ENCODE results near the gene UNC5CL. TPM values are rescaled to one million over a fixed set of nuclear protein-coding genes. Genes with fewer than 3 reads are reported as not detected.
"Not testable (repeated sequence)": the region's sequence is repeated elsewhere in the genome, so short reads cannot be mapped to it uniquely, and the experiment has no call there.

The UNC5CL gene
- polyA plus RNA-seq, 4 donors, result 1.1 to 8.5 (median 6.1) TPM

- DNase-seq (ENCODE audit: low read depth in 4 of 4, low spot score in 3 of 4), result no peak
Observed at GRCh38 chr6:41011673-41012072, 27.3 kb downstream of the UNC5CL start.

GRCh38 chr6:41009669-41010068 lies 29.4 kb downstream of the UNC5CL start:
- no peak for DNase-seq (ENCODE audit: low read depth in 4 of 4, low spot score in 3 of 4)

- no peak for DNase-seq (ENCODE audit: low read depth in 4 of 4, low spot score in 3 of 4)
Observed at GRCh38 chr6:41008011-41008410, 31.0 kb downstream of the UNC5CL start.

GRCh38 chr6:41006980-41007379 lies 32.0 kb downstream of the UNC5CL start:
- DNase-seq (ENCODE audit: low read depth in 4 of 4, low spot score in 3 of 4), result not testable (repeated sequence)

GRCh38 chr6:41006217-41006616 lies 32.8 kb downstream of the UNC5CL start:
- DNase-seq (ENCODE audit: low read depth in 4 of 4, low spot score in 3 of 4), result not testable (repeated sequence)

GRCh38 chr6:41002168-41002567 lies 36.9 kb downstream of the UNC5CL start:
- DNase-seq (ENCODE audit: low read depth in 4 of 4, low spot score in 3 of 4), result no peak

GRCh38 chr6:41000248-41000647 lies 38.8 kb downstream of the UNC5CL start:
- DNase-seq (ENCODE audit: low read depth in 4 of 4, low spot score in 3 of 4), result no peak

GRCh38 chr6:40999569-40999968 lies 39.5 kb downstream of the UNC5CL start:
- no peak for DNase-seq (ENCODE audit: low read depth in 4 of 4, low spot score in 3 of 4)

GRCh38 chr6:40998661-40999060 lies 40.4 kb downstream of the UNC5CL start:
- no peak for DNase-seq (ENCODE audit: low read depth in 4 of 4, low spot score in 3 of 4)

GRCh38 chr6:40997234-40997957 lies 41.6 kb downstream of the UNC5CL start:
- no peak for DNase-seq (ENCODE audit: low read depth in 4 of 4, low spot score in 3 of 4)

GRCh38 chr6:40996591-40997233 lies 42.3 kb downstream of the UNC5CL start:
- peak in 2 of 4 donors; percentile 33 to 60 for DNase-seq (ENCODE audit: low read depth in 4 of 4, low spot score in 3 of 4)

GRCh38 chr6:40992746-40993145 lies 46.3 kb downstream of the UNC5CL start:
- DNase-seq (ENCODE audit: low read depth in 4 of 4, low spot score in 3 of 4), result peak in 1 of 4 donors; percentile 21

GRCh38 chr6:40990301-40990700 lies 48.7 kb downstream of the UNC5CL start:
- DNase-seq (ENCODE audit: low read depth in 4 of 4, low spot score in 3 of 4), result no peak

- no peak for DNase-seq (ENCODE audit: low read depth in 4 of 4, low spot score in 3 of 4)
Observed at GRCh38 chr6:40989204-40990169, 49.5 kb downstream of the UNC5CL start.

- no peak for DNase-seq (ENCODE audit: low read depth in 4 of 4, low spot score in 3 of 4)
Observed at GRCh38 chr6:40988634-40989033, 50.4 kb downstream of the UNC5CL start.

- DNase-seq (ENCODE audit: low read depth in 4 of 4, low spot score in 3 of 4), result peak in 1 of 4 donors; percentile 21
Observed at GRCh38 chr6:40986921-40987819, 51.9 kb downstream of the UNC5CL start.

- no peak for DNase-seq (ENCODE audit: low read depth in 4 of 4, low spot score in 3 of 4)
Observed at GRCh38 chr6:40986364-40986763, 52.7 kb downstream of the UNC5CL start.

- DNase-seq (ENCODE audit: low read depth in 4 of 4, low spot score in 3 of 4), result no peak
Observed at GRCh38 chr6:40983752-40984151, 55.3 kb downstream of the UNC5CL start.

GRCh38 chr6:40982917-40983316 lies 56.1 kb downstream of the UNC5CL start:
- DNase-seq (ENCODE audit: low read depth in 4 of 4, low spot score in 3 of 4), result no peak

GRCh38 chr6:40978687-40979289 lies 60.2 kb downstream of the UNC5CL start:
- DNase-seq (ENCODE audit: low read depth in 4 of 4, low spot score in 3 of 4), result no peak

All from left renal pelvis (tissue), 4 donors.